Common myeloid progenitor, CD34-positive (primary cell): ENCODE results near the gene ADAMTSL2.

ENCODE experiments used
- CTCF ChIA-PET: fragments of 350-600 bp; sonication (Branson Sonifier 250); formaldehyde crosslinking; loops from one replicate; lab custom pipeline; 2021; ENCODE audit warnings: antibody characterized with exemption; lab: Charles Lee
- POLR2A ChIA-PET: fragments of 350-600 bp; sonication (Branson Sonifier 250); formaldehyde crosslinking; loops from one replicate; lab custom pipeline; 2021; ENCODE audit warnings: antibody characterized with exemption; lab: Charles Lee
- DNase-seq, 3 donors: peaks; one replicate each; pipeline versions ENCODE4 v3.0.0 to v3.0.0-alpha.2; 2013
- H3K27ac ChIP-seq, 2 experiments: 1 replicate in 1 of 2; 2 replicates in 1 of 2; pipeline ENCODE4 v1.7.0; 2013; ENCODE audit warnings: inconsistent platforms in 2 of 2, low read length in 2 of 2, mild to moderate bottlenecking in 2 of 2, low read depth in 1 of 2, moderate library complexity in 1 of 2; ENCODE audit not compliant: severe bottlenecking in 2 of 2, insufficient read depth in 1 of 2, poor library complexity in 1 of 2
- H3K27me3 ChIP-seq, 5 experiments: replicated peaks in 2 of 5; 1 replicate in 3 of 5; 2 replicates in 2 of 5; pipeline versions ENCODE4 v1.6.1 to v1.7.0; 2013; ENCODE audit warnings: low read length in 4 of 5, mild to moderate bottlenecking in 2 of 5, moderate library complexity in 2 of 5, inconsistent platforms in 1 of 5; ENCODE audit not compliant: insufficient read depth in 5 of 5, control insufficient read depth in 4 of 5
- H3K36me3 ChIP-seq, 4 experiments: 1 replicate in 2 of 4; 2 replicates in 2 of 4; pipeline versions ENCODE4 v1.6.1 to v1.7.0; 2013; ENCODE audit warnings: low read length in 3 of 4, control low read depth in 1 of 4, mild to moderate bottlenecking in 1 of 4; ENCODE audit not compliant: control insufficient read depth in 4 of 4, insufficient read depth in 4 of 4
- H3K4me1 ChIP-seq, 4 experiments: 1 replicate in 3 of 4; 2 replicates in 1 of 4; pipeline versions ENCODE4 v1.6.1 to v1.7.1; 2013; ENCODE audit warnings: low read length in 3 of 4, mild to moderate bottlenecking in 3 of 4, control low read depth in 1 of 4, inconsistent platforms in 1 of 4, moderate library complexity in 1 of 4; ENCODE audit not compliant: control insufficient read depth in 4 of 4, insufficient read depth in 4 of 4; ENCODE audit errors: control extremely low read depth in 1 of 4
- H3K4me3 ChIP-seq, 7 experiments: 1 replicate in 4 of 7; 2 replicates in 3 of 7; pipeline versions ENCODE4 v1.5.1 to v1.7.0; 2013; ENCODE audit warnings: mild to moderate bottlenecking in 7 of 7, low read length in 6 of 7, moderate library complexity in 6 of 7, inconsistent platforms in 2 of 7, low read depth in 2 of 7, control low read depth in 1 of 7; ENCODE audit not compliant: insufficient read depth in 4 of 7, control insufficient read depth in 1 of 7; ENCODE audit errors: extremely low read depth in 1 of 7
- H3K9me3 ChIP-seq, 5 experiments: 1 replicate in 4 of 5; 2 replicates in 1 of 5; pipeline versions ENCODE4 v1.6.1 to v1.7.1; 2013; ENCODE audit warnings: low read length in 4 of 5, mild to moderate bottlenecking in 2 of 5, inconsistent platforms in 1 of 5, low read depth in 1 of 5, moderate library complexity in 1 of 5; ENCODE audit not compliant: control insufficient read depth in 4 of 5, insufficient read depth in 2 of 5; ENCODE audit errors: control extremely low read depth in 1 of 5
- WGBS: methylation state at CpG from one replicate; pipeline ENCODE4 v1.1.5; 2013; ENCODE audit not compliant: insufficient coverage; 5-methylcytosine and 5-hydroxymethylcytosine counted together

ADAMTSL2 gene

DNA sequence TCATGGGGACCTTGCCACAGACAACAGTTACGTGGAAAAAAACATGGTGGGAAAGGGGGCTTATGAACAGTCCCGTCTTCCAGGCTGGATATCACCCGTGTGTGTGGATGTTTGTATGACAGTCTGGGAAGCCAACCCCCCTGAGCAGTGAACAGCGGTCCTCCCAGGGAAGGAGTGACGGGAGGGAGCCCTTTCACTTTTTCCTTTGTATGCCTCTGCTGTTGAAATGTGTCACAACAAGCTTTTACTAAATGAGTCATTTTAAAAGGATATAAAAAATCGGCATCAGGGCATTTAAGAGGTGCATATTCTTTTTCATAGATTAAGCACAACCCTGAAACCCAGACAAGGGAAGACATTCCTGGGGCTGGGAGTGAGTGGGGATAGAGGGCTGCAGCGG lies 14.8 kb upstream of the ADAMTSL2 start:
- ChIA-PET CTCF (interaction anchor here (1.4 kb wide), 1 partner anchor 8 kb away, joined by 4 read pairs; no protein-coding TSS in a partner anchor), POLR2A (no interaction called here)
- Histone ChIP-seq H3K27ac (no peak overlapping the region), H3K27me3 (no peaks in the 10 kb centered on the region), H3K9me3 (no peaks in the 10 kb centered on the region), H3K36me3 (no peaks in the 10 kb centered on the region), H3K4me1 (peaks cover 0 to 1% (median under 1%) of the 10 kb centered on the region in 4 experiments), H3K4me3 (no peak overlapping the region)
- WGBS: 88% methylated on average over 4 of the region's 7 CpGs
- no peak for DNase-seq

DNA sequence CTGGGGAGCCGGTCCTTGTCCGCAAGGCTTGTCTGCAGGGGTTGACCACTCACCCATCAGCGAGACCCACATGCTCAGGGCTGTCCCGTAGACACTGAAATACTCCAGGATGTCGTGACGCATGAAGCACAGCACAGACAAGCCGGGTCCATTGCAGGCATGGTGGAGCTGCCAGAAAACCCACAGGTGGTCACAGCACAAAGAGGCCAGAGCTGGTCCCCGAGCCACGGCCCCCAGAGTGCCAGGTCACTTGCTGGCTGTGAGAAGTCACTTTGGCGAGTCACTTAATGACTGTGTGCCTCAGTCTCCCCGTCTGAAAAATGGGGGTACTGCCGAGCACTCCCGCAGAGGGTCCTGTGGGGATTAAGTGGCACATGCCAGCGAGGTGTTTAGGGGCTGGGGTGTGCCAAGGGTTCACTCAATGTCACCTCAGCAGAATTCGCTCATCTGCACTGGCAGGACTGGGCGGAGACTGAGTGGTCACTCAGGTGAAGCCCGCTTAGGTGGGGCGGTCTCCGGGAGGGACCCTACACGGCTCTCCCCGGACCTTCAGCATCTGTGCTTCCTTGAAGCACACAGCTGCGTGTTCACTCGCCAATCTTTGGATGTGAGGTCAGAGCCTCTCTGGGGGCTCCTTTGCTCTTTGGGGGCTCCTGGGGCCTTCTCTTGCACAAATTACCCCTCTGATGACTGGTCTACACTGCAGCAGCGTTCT lies 14.2 kb upstream of the ADAMTSL2 start:
- no peak overlapping the region for H3K27ac ChIP-seq
- H3K9me3 ChIP-seq: no peaks in the 10 kb centered on the region
- peaks cover 0 to 1% (median 0%) of the 10 kb centered on the region in 4 experiments for H3K4me1 ChIP-seq
- no peaks in the 10 kb centered on the region for H3K27me3 ChIP-seq
- H3K4me3 ChIP-seq: no peak overlapping the region
- POLR2A ChIA-PET: no interaction called here
- CTCF ChIA-PET: no interaction called here
- no peaks in the 10 kb centered on the region for H3K36me3 ChIP-seq
- DNase-seq: no peak
- 93% methylated on average over 22 of the region's 24 CpGs for WGBS

DNA sequence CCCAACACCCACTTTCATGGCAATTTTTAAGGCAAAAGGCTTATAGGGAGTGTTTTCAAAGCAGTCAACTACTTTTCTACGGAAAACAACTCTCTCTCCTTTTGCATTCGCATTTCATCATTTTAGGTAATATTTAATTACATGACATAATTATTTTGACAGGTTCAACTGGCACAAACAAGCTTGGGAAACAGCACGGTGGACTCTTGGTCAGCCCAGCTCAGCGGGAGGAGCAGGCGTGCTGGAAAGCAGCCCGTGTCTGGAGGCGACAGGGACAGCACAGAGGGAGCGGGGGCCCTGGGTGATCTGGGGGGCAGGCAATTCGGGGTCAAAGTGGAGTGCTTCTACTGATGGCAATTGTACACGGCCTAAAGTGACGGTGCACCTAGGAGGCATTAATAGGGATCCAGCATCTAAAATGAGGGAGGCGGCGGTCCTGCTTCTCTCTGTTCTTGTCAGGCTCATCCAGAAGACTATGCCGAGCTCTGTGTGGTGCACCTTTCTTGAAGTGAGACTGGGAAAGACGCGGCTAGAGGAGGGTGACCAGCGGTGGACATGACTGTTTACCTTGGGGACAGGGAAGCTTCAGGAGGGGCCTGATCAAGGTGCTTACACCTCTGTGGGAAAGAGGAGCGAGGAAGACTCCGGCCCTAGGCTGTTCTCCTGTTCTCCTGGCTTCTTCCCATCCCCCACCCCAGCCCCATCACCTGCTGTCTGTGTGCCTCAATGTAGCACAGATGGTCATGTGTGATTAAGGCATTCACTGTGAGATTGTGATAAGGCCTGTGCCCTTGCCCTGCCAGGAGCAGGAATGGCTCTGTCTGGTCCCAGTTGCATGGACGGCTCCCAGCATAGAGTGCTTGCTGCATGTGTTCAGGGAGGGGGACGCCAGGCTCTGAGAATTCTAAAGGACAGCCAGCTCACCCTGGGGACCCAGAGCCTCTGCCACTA lies 13.1 kb upstream of the ADAMTSL2 start:
- H3K27ac ChIP-seq: no peak overlapping the region
- POLR2A ChIA-PET: interaction anchor here (0.6 to 1.0 kb wide), 2 partner anchors 12 to 266 kb away, joined by 3 to 5 read pairs; no protein-coding TSS in a partner anchor

DNA sequence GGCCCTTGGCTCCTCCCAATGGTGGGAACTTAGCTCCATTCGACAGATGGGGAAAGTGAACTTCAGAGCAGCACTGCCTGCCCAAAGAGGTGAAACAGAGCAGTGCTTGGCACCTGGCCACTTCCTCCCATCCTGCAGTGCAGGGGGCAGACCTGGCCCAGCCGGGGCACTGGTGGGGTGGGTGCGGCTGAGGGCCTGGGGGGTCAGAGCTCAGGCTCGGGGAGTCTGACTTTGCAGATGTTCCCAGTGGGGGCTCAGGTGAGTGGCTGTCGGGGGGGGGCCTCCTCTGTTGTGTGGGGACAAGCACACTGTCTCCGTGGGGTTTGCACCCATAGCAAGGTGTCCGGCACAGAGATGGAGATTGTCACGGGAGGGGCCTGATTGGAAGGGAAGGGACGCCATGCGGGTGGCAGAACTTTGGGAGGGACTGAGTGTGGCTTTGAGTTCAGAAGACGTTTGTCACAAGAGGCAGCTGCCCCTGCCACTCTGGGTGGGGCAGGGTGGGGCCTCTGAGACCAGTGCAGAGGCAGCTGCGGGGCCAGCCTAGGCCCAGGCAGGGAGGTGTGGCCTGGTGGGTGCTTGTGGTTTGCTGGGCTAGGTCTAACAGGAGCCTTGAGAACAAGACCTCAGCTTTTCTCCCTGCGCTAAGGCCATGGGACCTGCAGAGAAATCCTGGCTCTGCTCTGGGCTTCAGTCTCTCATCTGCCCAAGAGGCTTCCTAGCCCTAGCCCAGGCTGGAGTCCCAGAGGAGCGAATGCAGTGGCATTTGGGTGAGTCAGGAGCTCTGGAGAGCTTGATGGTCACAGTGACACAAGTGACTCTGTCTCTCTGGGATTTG lies 12.2 kb upstream of the ADAMTSL2 start:
- no peaks in the 10 kb centered on the region for H3K36me3 ChIP-seq
- no peaks in the 10 kb centered on the region for H3K27me3 ChIP-seq
- peak in 1 of 3 donors; percentile 20 for DNase-seq
- 86% methylated on average over 12 of the region's 14 CpGs for WGBS
- ChIA-PET POLR2A (interaction anchor here (1.0 kb wide), 1 partner anchor 13 kb away, joined by 3 read pairs; no protein-coding TSS in a partner anchor), CTCF (interaction anchor here (1.2 kb wide), 1 partner anchor 13 kb away, joined by 5 read pairs; no protein-coding TSS in a partner anchor)
- H3K4me3 ChIP-seq: no peak overlapping the region
- H3K4me1 ChIP-seq: peaks cover 0 to 10% (median 7%) of the 10 kb centered on the region in 4 experiments
- H3K9me3 ChIP-seq: no peaks in the 10 kb centered on the region
- H3K27ac ChIP-seq: no peak overlapping the region

More for the DNA sequence above, 13.1 kb upstream of the ADAMTSL2 start:
- DNase-seq: no peak
- Histone ChIP-seq H3K27me3 (no peaks in the 10 kb centered on the region), H3K4me1 (peaks cover 0 to 3% (median under 1%) of the 10 kb centered on the region in 4 experiments), H3K9me3 (no peaks in the 10 kb centered on the region), H3K36me3 (no peaks in the 10 kb centered on the region), H3K4me3 (no peak overlapping the region)
- CTCF ChIA-PET: interaction anchor here (1.2 kb wide), 1 partner anchor 12 kb away, joined by 5 read pairs; no protein-coding TSS in a partner anchor
- WGBS: 96% methylated on average over 17 of the region's 21 CpGs

DNA sequence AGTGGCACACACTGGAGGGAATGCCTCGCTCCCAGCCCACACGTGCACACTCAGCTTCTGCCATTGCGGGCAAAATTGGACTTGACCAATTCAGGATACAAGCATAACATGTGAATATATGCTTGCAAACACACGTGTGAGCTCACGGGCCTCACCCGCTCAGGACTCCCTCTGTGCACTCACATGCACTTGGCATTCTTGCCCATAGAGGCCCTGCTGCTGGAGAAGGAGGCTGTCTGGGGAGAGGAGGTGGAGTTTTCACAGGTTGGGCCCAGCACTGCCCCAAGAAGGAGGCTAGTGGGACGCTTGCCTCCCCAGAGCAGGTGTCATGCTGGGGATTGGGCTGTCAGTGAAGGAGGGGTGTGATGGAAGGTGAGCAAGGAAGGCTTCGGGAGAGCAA lies 11.4 kb upstream of the ADAMTSL2 start:
- Histone ChIP-seq H3K4me3 (no peak overlapping the region), H3K27me3 (no peaks in the 10 kb centered on the region), H3K27ac (no peak overlapping the region), H3K9me3 (no peaks in the 10 kb centered on the region), H3K36me3 (no peaks in the 10 kb centered on the region), H3K4me1 (peaks cover 0 to 11% (median 7%) of the 10 kb centered on the region in 4 experiments)
- ChIA-PET CTCF (interaction anchor here (1.6 kb wide), 1 partner anchor 9 kb away, joined by 7 read pairs; no protein-coding TSS in a partner anchor), POLR2A (no interaction called here)
- DNase-seq: no peak
- 97% methylated on average over 7 of the region's 8 CpGs for WGBS

DNA sequence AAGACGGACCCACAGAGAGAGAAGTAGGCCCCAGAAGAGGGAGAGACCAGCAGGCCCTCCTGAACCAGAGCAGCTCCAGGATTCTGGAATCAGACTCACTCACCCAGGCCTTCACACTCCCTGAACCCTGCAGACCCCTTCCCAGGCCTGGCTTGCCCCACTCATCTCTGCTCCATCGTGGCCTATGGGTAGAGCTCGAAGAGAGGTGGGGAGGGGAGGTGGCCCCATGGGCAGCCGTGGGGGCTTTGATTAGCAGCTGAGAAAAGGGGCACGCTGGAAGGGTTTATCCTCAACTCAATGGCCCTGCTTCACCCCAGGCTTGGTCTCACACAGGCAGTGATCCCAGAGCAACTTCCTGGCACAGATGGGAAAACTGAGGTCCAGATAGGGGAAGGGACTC lies 10.4 kb upstream of the ADAMTSL2 start:
- Histone ChIP-seq H3K27ac (no peak overlapping the region), H3K9me3 (no peaks in the 10 kb centered on the region), H3K4me3 (peak overlapping the region in 1 of 7 experiments; percentile 11), H3K36me3 (no peaks in the 10 kb centered on the region), H3K4me1 (peaks cover 0 to 11% (median 7%) of the 10 kb centered on the region in 4 experiments), H3K27me3 (no peaks in the 10 kb centered on the region)
- ChIA-PET CTCF (interaction anchor here (1.6 kb wide), 1 partner anchor 8 kb away, joined by 7 read pairs; no protein-coding TSS in a partner anchor), POLR2A (no interaction called here)
- DNase-seq: no peak
- WGBS: 100% methylated on average over 3 of the region's 5 CpGs
